ENCODE data around the gene SLC44A4. TPM values are rescaled to one million over a fixed set of nuclear protein-coding genes. Genes with fewer than 3 reads are reported as not detected.

Gene SLC44A4
- polyA plus RNA-seq, 1 of the 3 experiments (the other 2 are of a cell fraction), result 0.26 TPM

GRCh38 chr6:31830886-31831335, 47.9 kb downstream of the SLC44A4 start:
- no peak overlapping the region for H2AFZ ChIP-seq (ENCODE audit: low read depth)
- no peaks in the 10 kb centered on the region for H3K9me2 ChIP-seq
- no peaks in the 10 kb centered on the region for H3K36me3 ChIP-seq (replicated peaks in 1 of 2; ENCODE audit: control insufficient read depth in 1 of 2, insufficient read depth in 2 of 2, low read length in 1 of 2)
- H4K20me1 ChIP-seq (ENCODE audit: insufficient read depth), result peaks cover 1% of the 10 kb centered on the region
- DNase-seq, result no peak
- H3K27ac ChIP-seq (ENCODE audit: low read depth in 2 of 2, low read length in 1 of 2), result no peak overlapping the region
- no peaks in the 10 kb centered on the region for H3K9me3 ChIP-seq
- TF ChIP-seq TEAD4 (IDR thresholded peaks at IDR 0.05; ENCODE audit: borderline replicate concordance, insufficient read depth), result no peak
- TF ChIP-seq ZBTB33 (IDR thresholded peaks at IDR 0.05; ENCODE audit: borderline replicate concordance, low read depth), result no peak
- H3K9ac ChIP-seq, result peak overlapping the region; percentile 60; the same call in 1 of the 2 replicates
- peaks cover 41% of the 10 kb centered on the region for H3K79me2 ChIP-seq (ENCODE audit: insufficient read depth)
- H3K4me3 ChIP-seq (ENCODE audit: low read depth in 2 of 2, low read length in 1 of 2), result peak overlapping the region; percentile 56 to 71
- H3K4me2 ChIP-seq, result peak overlapping the region; percentile 80
- H3F3A ChIP-seq (replicated peaks; ENCODE audit: insufficient read depth), result peaks cover 12% of the 10 kb centered on the region
- H3K4me1 ChIP-seq (ENCODE audit: control insufficient read depth in 1 of 2, insufficient read depth in 2 of 2, low read depth in 1 of 2, low read length in 1 of 2), result peaks cover 7 to 10% of the 10 kb centered on the region in 2 experiments; a peak in 2 of 4 replicates
- CTCF ChIA-PET, result interaction anchor here (0.7 to 2.8 kb wide), 14 partner anchors 17 to 284 kb away, joined by 3 to 45 read pairs (median 8); partner anchors contain the start of genes ATP6V1G2, CLIC1, DDAH2 and HSPA1A
- POLR2A ChIA-PET, result interaction anchor here (0.8 to 1.7 kb wide), 4 partner anchors 15 to 112 kb away, joined by 3 to 9 read pairs (median 4); partner anchors contain the start of genes HSPA1A, HSPA1L, LSM2 and NEU1
- WGBS (ENCODE audit: low lambda C conversion rate), result 68% methylated on average over 6 of the region's 6 CpGs
- H3K27me3 ChIP-seq (ENCODE audit: insufficient read depth), result no peaks in the 10 kb centered on the region

- Histone ChIP-seq H3K36me3 (replicated peaks in 1 of 2; ENCODE audit: control insufficient read depth in 1 of 2, insufficient read depth in 2 of 2, low read length in 1 of 2) (no peaks in the 10 kb centered on the region), H4K20me1 (ENCODE audit: insufficient read depth) (no peaks in the 10 kb centered on the region), H3K4me3 (ENCODE audit: low read depth in 2 of 2, low read length in 1 of 2) (peak overlapping the region; percentile 56 to 71), H2AFZ (ENCODE audit: low read depth) (no peak overlapping the region), H3K9me2 (no peaks in the 10 kb centered on the region), H3K27ac (ENCODE audit: low read depth in 2 of 2, low read length in 1 of 2) (peak overlapping the region in 1 of 2 experiments; percentile 69; a peak in 2 of 4 replicates), H3K79me2 (ENCODE audit: insufficient read depth) (peaks cover 30% of the 10 kb centered on the region), H3K9ac (peak overlapping the region; percentile 60; the same call in 1 of the 2 replicates), H3K9me3 (no peaks in the 10 kb centered on the region), H3K4me2 (peak overlapping the region; percentile 80), H3F3A (replicated peaks; ENCODE audit: insufficient read depth) (peaks cover 5% of the 10 kb centered on the region), H3K4me1 (ENCODE audit: control insufficient read depth in 1 of 2, insufficient read depth in 2 of 2, low read depth in 1 of 2, low read length in 1 of 2) (peaks cover 7 to 10% of the 10 kb centered on the region in 2 experiments; a peak in 2 of 4 replicates), H3K27me3 (ENCODE audit: insufficient read depth) (no peaks in the 10 kb centered on the region)
- POLR2A ChIA-PET, result interaction anchor here (0.8 to 1.7 kb wide), 5 partner anchors 14 to 127 kb away, joined by 3 to 9 read pairs (median 3); partner anchors contain the start of genes ABHD16A, HSPA1A, HSPA1L and LSM2
- DNase-seq, result no peak
- WGBS (ENCODE audit: low lambda C conversion rate), result 16% methylated on average over 8 of the region's 15 CpGs
- peak; percentile 38 for TF ChIP-seq SMC3 (IDR thresholded peaks at IDR 0.05; ENCODE audit: low read depth, low read length)
- peak; percentile 66 for TF ChIP-seq CTCF (IDR thresholded peaks at IDR 0.05)
- TF ChIP-seq MEF2A (IDR thresholded peaks at IDR 0.05; ENCODE audit: borderline replicate concordance, low read depth), result no peak
- no peak for TF ChIP-seq TAF1 (IDR thresholded peaks at IDR 0.05; ENCODE audit: borderline replicate concordance, low read depth, low read length)
- TF ChIP-seq RAD21 (IDR thresholded peaks at IDR 0.05; ENCODE audit: low read length), result peak; percentile 85
- TF ChIP-seq MXI1 (IDR thresholded peaks at IDR 0.05; ENCODE audit: low read depth, low read length), result 0 out of 2 replicates have a peak, but pooled peaks have one; percentile 25
- CTCF ChIA-PET, result interaction anchor here (0.6 to 2.8 kb wide), 32 partner anchors 9 to 283 kb away, joined by 3 to 45 read pairs (median 5); partner anchors contain the start of genes ATP6V1G2, CLIC1, DDAH2 and HSPA1A
Measured at GRCh38 chr6:31829633-31830283, 49.0 kb downstream of the SLC44A4 start.
